Smooth muscle cell (in vitro differentiated cells): Measurements from ENCODE around the gene RDM1. TPM values are rescaled to one million over a fixed set of nuclear protein-coding genes. Genes with fewer than 3 reads are reported as not detected.
A peak's percentile ranks its signal among the peaks of the same experiment; 100 is the strongest.

Experiments used
- DNase-seq: peaks from one replicate; lab custom pipeline; 2025; ENCODE audit not compliant: unreplicated experiment; lab: John Stamatoyannopoulos, UW
- H2AFZ ChIP-seq: fragments of 200-600 bp; sonication (generic); 2 replicates; pipeline ENCODE4 v1.6.0; 2016; ENCODE audit warnings: antibody characterized with exemption, low read depth, mild to moderate bottlenecking
- H3F3A ChIP-seq: fragments of 200-600 bp; sonication (generic); 2 replicates; pipeline ENCODE4 v1.6.0; 2017; ENCODE audit warnings: antibody characterized with exemption, low read depth
- H3K27ac ChIP-seq: fragments of 200-600 bp; sonication (generic); 2 replicates; pipeline ENCODE4 v1.5.1; 2016; ENCODE audit warnings: low read depth, mild to moderate bottlenecking
- H3K27me3 ChIP-seq: fragments of 200-600 bp; sonication (generic); 2 replicates; pipeline ENCODE4 v1.6.1; 2016; ENCODE audit warnings: low read depth, mild to moderate bottlenecking
- H3K36me3 ChIP-seq: fragments of 200-600 bp; sonication (generic); 2 replicates; pipeline ENCODE4 v1.5.1; 2016; ENCODE audit warnings: low read depth
- H3K4me1 ChIP-seq: fragments of 200-600 bp; sonication (generic); 2 replicates; pipeline ENCODE4 v1.5.1; 2016; ENCODE audit warnings: low read depth
- H3K4me2 ChIP-seq: fragments of 200-600 bp; sonication (generic); 2 replicates; pipeline ENCODE4 v1.6.0; 2016; ENCODE audit warnings: mild to moderate bottlenecking
- H3K4me3 ChIP-seq: fragments of 200-600 bp; sonication (generic); 2 replicates; pipeline ENCODE4 v1.5.1; 2016; ENCODE audit warnings: mild to moderate bottlenecking
- H3K79me2 ChIP-seq: fragments of 200-600 bp; sonication (generic); 2 replicates; pipeline ENCODE4 v1.6.0; 2016; ENCODE audit warnings: low read depth, mild to moderate bottlenecking
- H3K9ac ChIP-seq: fragments of 200-600 bp; sonication (generic); 2 replicates; pipeline ENCODE4 v1.6.0; 2016; ENCODE audit warnings: low read depth
- H3K9me3 ChIP-seq: fragments of 200-600 bp; sonication (generic); replicated peaks from 2 replicates; pipeline ENCODE4 v1.5.1; 2016; ENCODE audit warnings: low read depth
- H4K20me1 ChIP-seq: fragments of 200-600 bp; sonication (generic); 2 replicates; pipeline ENCODE4 v1.6.0; 2016; ENCODE audit warnings: low read depth
- WGBS: methylation state at CpG from one replicate; pipeline ENCODE4 v1.1.7; 2016; ENCODE audit warnings: low lambda C conversion rate; 5-methylcytosine and 5-hydroxymethylcytosine counted together
- polyA plus RNA-seq: library from polyadenylated mRNA; unstranded; fragments of >200 nt; fragmentation: Nextera tagmentation; extraction: Ambion mirVana; gene quantifications from 2 replicates; pipeline ENCODE4 v1.2.1, GENCODE V29; 2016
- total RNA-seq: library from RNA; depleted of rRNA; stranded (reverse); fragments of >200 nt; gene quantifications from 2 replicates; pipeline ENCODE4 v1.2.3, GENCODE V29; 2014
- TF ChIP-seq, protein P1 (sequence below): fragments of 200-600 bp; sonication (generic); IDR thresholded peaks from 2 replicates; pipeline ENCODE4 v1.5.1; 2017; ENCODE audit warnings: borderline replicate concordance, mild to moderate bottlenecking, antibody characterized with exemption; ENCODE audit not compliant: insufficient read depth, poor library complexity, severe bottlenecking

The RDM1 gene
- total and polyA plus RNA-seq, 2 experiments from 2014 or later, result 0.43 TPM; not detected in 1

GRCh38 chr17:35903451-35903850, 27.1 kb downstream of the RDM1 start:
- H3F3A ChIP-seq, result peaks cover 8% of the 10 kb centered on the region
- TF ChIP-seq, protein P1, sequence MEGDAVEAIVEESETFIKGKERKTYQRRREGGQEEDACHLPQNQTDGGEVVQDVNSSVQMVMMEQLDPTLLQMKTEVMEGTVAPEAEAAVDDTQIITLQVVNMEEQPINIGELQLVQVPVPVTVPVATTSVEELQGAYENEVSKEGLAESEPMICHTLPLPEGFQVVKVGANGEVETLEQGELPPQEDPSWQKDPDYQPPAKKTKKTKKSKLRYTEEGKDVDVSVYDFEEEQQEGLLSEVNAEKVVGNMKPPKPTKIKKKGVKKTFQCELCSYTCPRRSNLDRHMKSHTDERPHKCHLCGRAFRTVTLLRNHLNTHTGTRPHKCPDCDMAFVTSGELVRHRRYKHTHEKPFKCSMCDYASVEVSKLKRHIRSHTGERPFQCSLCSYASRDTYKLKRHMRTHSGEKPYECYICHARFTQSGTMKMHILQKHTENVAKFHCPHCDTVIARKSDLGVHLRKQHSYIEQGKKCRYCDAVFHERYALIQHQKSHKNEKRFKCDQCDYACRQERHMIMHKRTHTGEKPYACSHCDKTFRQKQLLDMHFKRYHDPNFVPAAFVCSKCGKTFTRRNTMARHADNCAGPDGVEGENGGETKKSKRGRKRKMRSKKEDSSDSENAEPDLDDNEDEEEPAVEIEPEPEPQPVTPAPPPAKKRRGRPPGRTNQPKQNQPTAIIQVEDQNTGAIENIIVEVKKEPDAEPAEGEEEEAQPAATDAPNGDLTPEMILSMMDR, result no peak
- H3K4me1 ChIP-seq, result no peaks in the 10 kb centered on the region
- H3K79me2 ChIP-seq, result no peaks in the 10 kb centered on the region
- no peak overlapping the region for H3K4me3 ChIP-seq
- over 99% methylated on average over 5 of the region's 5 CpGs for WGBS
- no peak overlapping the region for H2AFZ ChIP-seq
- no peaks in the 10 kb centered on the region for H3K9me3 ChIP-seq
- H3K9ac ChIP-seq, result no peak overlapping the region
- H3K27me3 ChIP-seq, result no peaks in the 10 kb centered on the region
- DNase-seq, result no peak
- H4K20me1 ChIP-seq, result no peaks in the 10 kb centered on the region
- no peak overlapping the region for H3K4me2 ChIP-seq
- no peaks in the 10 kb centered on the region for H3K36me3 ChIP-seq
- H3K27ac ChIP-seq, result no peak overlapping the region

DNA sequence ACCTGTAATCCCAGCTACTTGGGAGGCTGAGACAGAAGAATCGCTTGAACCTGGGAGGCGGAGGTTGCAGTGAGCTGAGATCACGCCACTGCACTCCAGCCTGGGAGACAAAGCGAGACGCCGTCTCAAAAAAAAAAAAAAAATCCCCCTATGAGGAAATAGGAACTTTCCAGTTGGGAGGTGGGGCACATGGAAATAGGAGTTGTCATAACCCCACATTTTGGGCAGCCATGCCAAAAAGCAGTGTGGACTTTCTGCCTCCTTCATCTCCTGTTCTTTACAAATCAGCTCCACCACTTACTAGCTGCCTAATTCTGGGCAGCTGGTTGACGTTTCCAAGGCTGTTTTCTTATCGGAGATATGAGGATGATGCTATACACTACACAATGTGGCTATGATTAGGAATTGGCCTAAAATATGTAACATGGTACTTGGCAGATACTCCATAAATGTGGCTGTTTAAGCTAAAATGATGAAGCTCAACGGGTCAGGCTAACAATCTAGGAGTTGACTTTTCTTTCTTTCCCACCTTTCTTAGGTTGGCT, 28.9 kb downstream of the RDM1 start:
- H3K79me2 ChIP-seq, result no peaks in the 10 kb centered on the region
- no peaks in the 10 kb centered on the region for H3K9me3 ChIP-seq
- H3K4me3 ChIP-seq, result no peak overlapping the region
- no peaks in the 10 kb centered on the region for H3K27me3 ChIP-seq
- 78% methylated on average over 9 of the region's 9 CpGs for WGBS
- H2AFZ ChIP-seq, result no peak overlapping the region
- TF ChIP-seq, protein P1, result no peak
- no peaks in the 10 kb centered on the region for H3K36me3 ChIP-seq
- no peaks in the 10 kb centered on the region for H4K20me1 ChIP-seq
- no peaks in the 10 kb centered on the region for H3K4me1 ChIP-seq
- H3K9ac ChIP-seq, result peak overlapping the region; percentile 32
- DNase-seq, result no peak
- H3K4me2 ChIP-seq, result peak overlapping the region; percentile 76
- peak overlapping the region; percentile 80 for H3K27ac ChIP-seq
- peaks cover 8% of the 10 kb centered on the region for H3F3A ChIP-seq

GRCh38 chr17:35900708-35901480, 29.7 kb downstream of the RDM1 start:
- TF ChIP-seq, protein P1, result no peak
- H4K20me1 ChIP-seq, result no peaks in the 10 kb centered on the region
- H3K4me2 ChIP-seq, result peak overlapping the region; percentile 76
- H3F3A ChIP-seq, result peaks cover 8% of the 10 kb centered on the region
- H3K4me1 ChIP-seq, result no peaks in the 10 kb centered on the region
- DNase-seq, result no peak
- H3K36me3 ChIP-seq, result no peaks in the 10 kb centered on the region
- peak overlapping the region; percentile 1 for H2AFZ ChIP-seq
- no peaks in the 10 kb centered on the region for H3K79me2 ChIP-seq
- H3K4me3 ChIP-seq, result no peak overlapping the region
- no peaks in the 10 kb centered on the region for H3K27me3 ChIP-seq
- 11% methylated on average over 11 of the region's 11 CpGs for WGBS
- peak overlapping the region; percentile 32 for H3K9ac ChIP-seq
- H3K27ac ChIP-seq, result peak overlapping the region; percentile 80
- no peaks in the 10 kb centered on the region for H3K9me3 ChIP-seq

DNA sequence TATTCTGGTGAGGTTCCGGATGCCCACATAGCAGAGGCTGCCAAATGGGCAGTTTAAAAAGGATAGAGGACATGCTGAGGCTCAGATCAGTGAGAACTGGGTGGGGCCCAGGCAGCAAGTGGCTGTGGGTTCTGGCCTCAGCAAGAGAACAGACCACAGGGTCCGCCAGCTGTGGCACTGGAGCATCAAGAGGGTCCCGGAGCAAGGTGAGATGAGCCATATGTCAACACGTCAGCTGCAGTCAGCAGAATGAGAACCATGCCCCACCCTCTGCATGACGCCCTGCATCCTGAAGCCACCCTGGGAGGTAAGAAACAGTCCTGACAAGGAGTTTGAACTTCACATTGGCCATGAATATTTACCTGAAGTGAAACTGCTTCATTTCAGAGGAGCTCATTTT, 30.3 kb downstream of the RDM1 start:
- no peak for DNase-seq
- H4K20me1 ChIP-seq, result no peaks in the 10 kb centered on the region
- H3K4me1 ChIP-seq, result no peaks in the 10 kb centered on the region
- no peaks in the 10 kb centered on the region for H3K27me3 ChIP-seq
- H2AFZ ChIP-seq, result peak overlapping the region; percentile 1
- TF ChIP-seq, protein P1, result no peak
- no peak overlapping the region for H3K9ac ChIP-seq
- H3K9me3 ChIP-seq, result no peaks in the 10 kb centered on the region
- no peaks in the 10 kb centered on the region for H3K36me3 ChIP-seq
- peaks cover 8% of the 10 kb centered on the region for H3F3A ChIP-seq
- 77% methylated on average over 5 of the region's 5 CpGs for WGBS
- peak overlapping the region; percentile 76 for H3K4me2 ChIP-seq
- H3K27ac ChIP-seq, result peak overlapping the region; percentile 80
- no peaks in the 10 kb centered on the region for H3K79me2 ChIP-seq
- no peak overlapping the region for H3K4me3 ChIP-seq
